Panc1 (cell line): Measurements from ENCODE around the gene CER1. TPM values are rescaled to one million over a fixed set of nuclear protein-coding genes. Genes with fewer than 3 reads are reported as not detected.

ENCODE experiments used
- ATAC-seq: fragments of 200-7000 bp; cut with Tn5 transposase; 2 replicates; pipeline ENCODE4 v1.9.1; 2020; ENCODE audit warnings: mild to moderate bottlenecking, moderate library complexity
- BruUV-seq: library from RNA; stranded (reverse); fragments of 400-500 nt; replicated peaks from 2 replicates; lab custom pipeline; 2021; lab: Mats Ljungman, UMichigan
- CTCF ChIA-PET: fragments of 300-600 bp; sonication (Branson Sonifier 250); formaldehyde crosslinking; loops from one replicate; lab custom pipeline; 2022; ENCODE audit warnings: antibody characterized with exemption; lab: Charles Lee
- POLR2A ChIA-PET: fragments of 300-600 bp; sonication (Branson Sonifier 250); formaldehyde crosslinking; loops from one replicate; lab custom pipeline; 2022; ENCODE audit warnings: antibody characterized with exemption; lab: Charles Lee
- DNase-seq: peaks from one replicate; pipeline ENCODE4 v3.0.0-alpha.2; 2010; ENCODE audit warnings: low read depth, low spot score
- H3K27ac ChIP-seq: 2 replicates; pipeline ENCODE4 v1.5.1; 2011; ENCODE audit warnings: mild to moderate bottlenecking, low read length, inconsistent platforms
- H3K27me3 ChIP-seq: fragments of 200-500 bp; sonication (Bioruptor generic); 2 replicates; pipeline ENCODE4 v1.6.0; 2014; ENCODE audit warnings: low read length, inconsistent platforms; ENCODE audit not compliant: control insufficient read depth, insufficient read depth
- H3K36me3 ChIP-seq: fragments of 200-500 bp; sonication (Bioruptor generic); 2 replicates; pipeline ENCODE4 v1.5.1; 2014; ENCODE audit warnings: inconsistent platforms, mild to moderate bottlenecking, low read length, moderate library complexity; ENCODE audit not compliant: control insufficient read depth, insufficient read depth
- H3K4me1 ChIP-seq: 2 replicates; pipeline ENCODE4 v1.5.1; 2011; ENCODE audit warnings: inconsistent platforms, mild to moderate bottlenecking, low read length, moderate library complexity; ENCODE audit not compliant: control insufficient read depth, insufficient read depth
- H3K4me3 ChIP-seq, 2 experiments: 2 replicates each; pipeline ENCODE4 v1.5.1; 2011 to 2012; ENCODE audit warnings: low read depth in 2 of 2, low read length in 2 of 2, mild to moderate bottlenecking in 2 of 2, inconsistent platforms in 1 of 2, moderate library complexity in 1 of 2
- H3K9me3 ChIP-seq: fragments of 200-500 bp; sonication (Bioruptor generic); 2 replicates; pipeline ENCODE4 v1.5.1; 2014; ENCODE audit warnings: low read depth, mild to moderate bottlenecking, inconsistent platforms, low read length, moderate library complexity; ENCODE audit not compliant: control insufficient read depth, insufficient read depth
- POLR2AphosphoS5 ChIP-seq: IDR thresholded peaks from 2 replicates; pipeline ENCODE4 v1.6.1; 2012; ENCODE audit warnings: mild to moderate bottlenecking, low read depth, low read length, moderate library complexity
- SIN3A ChIP-seq: IDR thresholded peaks from 2 replicates; pipeline ENCODE4 v1.6.1; 2012; ENCODE audit warnings: low read depth, mild to moderate bottlenecking, low read length, moderate library complexity, borderline replicate concordance; ENCODE audit not compliant: insufficient read depth
- TCF7L2 ChIP-seq: IDR thresholded peaks from 2 replicates; pipeline ENCODE4 v1.6.1; 2011; ENCODE audit warnings: mild to moderate bottlenecking, low read depth, low read length, inconsistent platforms
- in situ Hi-C: cut with HindIII; loops from 2 replicates; pipeline ENCODE4 v1.10.0; 2016; ENCODE audit warnings: low sequenced_read_pairs, low pct_unique_long_range_greater_than_20kb
- intact Hi-C: fragments of 100-400 bp; cut with micrococcal nuclease; formaldehyde crosslinking; loops from one replicate; pipeline ENCODE4 v1.10.0; 2022; ENCODE audit not compliant: unreplicated experiment
- total RNA-seq: library from RNA; stranded (reverse); gene quantifications from one replicate; pipeline ENCODE4 v1.2.1, GENCODE V29; 2021; ENCODE audit not compliant: unreplicated experiment
- TF ChIP-seq, protein P1 (sequence below): fragments of 450-650 bp; IDR thresholded peaks from 2 replicates; pipeline ENCODE4 v1.5.1; 2017; ENCODE audit warnings: mild to moderate bottlenecking
- TF ChIP-seq, protein P2 (sequence below), 2 experiments: IDR thresholded peaks; 2 replicates each; pipeline ENCODE4 v1.6.1; 2011 to 2012; ENCODE audit warnings: low read depth in 2 of 2, control low read depth in 1 of 2, low read length in 1 of 2, mild to moderate bottlenecking in 1 of 2, moderate library complexity in 1 of 2; ENCODE audit not compliant: insufficient read depth in 1 of 2

The CER1 gene
- total RNA-seq, 1 experiment from 2014 or later: not detected

DNA sequence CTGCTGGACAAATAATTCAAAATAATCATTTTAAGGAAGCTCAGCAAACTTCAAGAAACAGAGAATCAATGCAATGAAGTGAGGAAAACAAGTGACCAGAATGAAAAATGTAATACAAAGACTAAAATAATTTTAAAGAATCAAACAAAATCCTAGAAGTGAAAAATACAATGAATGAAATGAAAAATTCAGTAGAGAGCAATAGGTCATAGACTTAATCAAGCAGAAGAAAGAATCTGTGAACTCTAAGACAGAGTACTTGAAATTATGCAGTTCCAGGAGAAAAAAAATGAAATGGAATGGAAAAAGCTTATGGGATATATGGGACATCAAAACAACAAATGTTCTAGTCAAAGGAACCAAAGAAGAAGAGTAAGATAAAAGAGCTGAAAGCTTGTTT lies 17.5 kb downstream of the CER1 start:
- in situ Hi-C loops (no loop called here), intact Hi-C loops (no loop called here)
- ATAC-seq (no peak), DNase-seq (no peak)
- TF ChIP-seq, protein P1, sequence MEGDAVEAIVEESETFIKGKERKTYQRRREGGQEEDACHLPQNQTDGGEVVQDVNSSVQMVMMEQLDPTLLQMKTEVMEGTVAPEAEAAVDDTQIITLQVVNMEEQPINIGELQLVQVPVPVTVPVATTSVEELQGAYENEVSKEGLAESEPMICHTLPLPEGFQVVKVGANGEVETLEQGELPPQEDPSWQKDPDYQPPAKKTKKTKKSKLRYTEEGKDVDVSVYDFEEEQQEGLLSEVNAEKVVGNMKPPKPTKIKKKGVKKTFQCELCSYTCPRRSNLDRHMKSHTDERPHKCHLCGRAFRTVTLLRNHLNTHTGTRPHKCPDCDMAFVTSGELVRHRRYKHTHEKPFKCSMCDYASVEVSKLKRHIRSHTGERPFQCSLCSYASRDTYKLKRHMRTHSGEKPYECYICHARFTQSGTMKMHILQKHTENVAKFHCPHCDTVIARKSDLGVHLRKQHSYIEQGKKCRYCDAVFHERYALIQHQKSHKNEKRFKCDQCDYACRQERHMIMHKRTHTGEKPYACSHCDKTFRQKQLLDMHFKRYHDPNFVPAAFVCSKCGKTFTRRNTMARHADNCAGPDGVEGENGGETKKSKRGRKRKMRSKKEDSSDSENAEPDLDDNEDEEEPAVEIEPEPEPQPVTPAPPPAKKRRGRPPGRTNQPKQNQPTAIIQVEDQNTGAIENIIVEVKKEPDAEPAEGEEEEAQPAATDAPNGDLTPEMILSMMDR: no peak
- no peak for TF ChIP-seq TCF7L2
- TF ChIP-seq SIN3A: no peak
- TF ChIP-seq POLR2AphosphoS5: no peak
- TF ChIP-seq, protein P2, sequence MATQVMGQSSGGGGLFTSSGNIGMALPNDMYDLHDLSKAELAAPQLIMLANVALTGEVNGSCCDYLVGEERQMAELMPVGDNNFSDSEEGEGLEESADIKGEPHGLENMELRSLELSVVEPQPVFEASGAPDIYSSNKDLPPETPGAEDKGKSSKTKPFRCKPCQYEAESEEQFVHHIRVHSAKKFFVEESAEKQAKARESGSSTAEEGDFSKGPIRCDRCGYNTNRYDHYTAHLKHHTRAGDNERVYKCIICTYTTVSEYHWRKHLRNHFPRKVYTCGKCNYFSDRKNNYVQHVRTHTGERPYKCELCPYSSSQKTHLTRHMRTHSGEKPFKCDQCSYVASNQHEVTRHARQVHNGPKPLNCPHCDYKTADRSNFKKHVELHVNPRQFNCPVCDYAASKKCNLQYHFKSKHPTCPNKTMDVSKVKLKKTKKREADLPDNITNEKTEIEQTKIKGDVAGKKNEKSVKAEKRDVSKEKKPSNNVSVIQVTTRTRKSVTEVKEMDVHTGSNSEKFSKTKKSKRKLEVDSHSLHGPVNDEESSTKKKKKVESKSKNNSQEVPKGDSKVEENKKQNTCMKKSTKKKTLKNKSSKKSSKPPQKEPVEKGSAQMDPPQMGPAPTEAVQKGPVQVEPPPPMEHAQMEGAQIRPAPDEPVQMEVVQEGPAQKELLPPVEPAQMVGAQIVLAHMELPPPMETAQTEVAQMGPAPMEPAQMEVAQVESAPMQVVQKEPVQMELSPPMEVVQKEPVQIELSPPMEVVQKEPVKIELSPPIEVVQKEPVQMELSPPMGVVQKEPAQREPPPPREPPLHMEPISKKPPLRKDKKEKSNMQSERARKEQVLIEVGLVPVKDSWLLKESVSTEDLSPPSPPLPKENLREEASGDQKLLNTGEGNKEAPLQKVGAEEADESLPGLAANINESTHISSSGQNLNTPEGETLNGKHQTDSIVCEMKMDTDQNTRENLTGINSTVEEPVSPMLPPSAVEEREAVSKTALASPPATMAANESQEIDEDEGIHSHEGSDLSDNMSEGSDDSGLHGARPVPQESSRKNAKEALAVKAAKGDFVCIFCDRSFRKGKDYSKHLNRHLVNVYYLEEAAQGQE (IDR thresholded peaks at IDR 0.05; ENCODE audit: insufficient read depth in 1 of 2, low read depth in 2 of 2, low read length in 1 of 2): no peak
- no peaks in the 10 kb centered on the region for H3K4me1 ChIP-seq
- no peaks in the 10 kb centered on the region for H3K27me3 ChIP-seq
- no peak overlapping the region for H3K4me3 ChIP-seq
- ChIA-PET CTCF (no interaction called here), POLR2A (no interaction called here)
- no peak overlapping the region for H3K27ac ChIP-seq
- H3K9me3 ChIP-seq: no peaks in the 10 kb centered on the region
- no TSS peak for BruUV-seq
- H3K36me3 ChIP-seq: no peaks in the 10 kb centered on the region

DNA sequence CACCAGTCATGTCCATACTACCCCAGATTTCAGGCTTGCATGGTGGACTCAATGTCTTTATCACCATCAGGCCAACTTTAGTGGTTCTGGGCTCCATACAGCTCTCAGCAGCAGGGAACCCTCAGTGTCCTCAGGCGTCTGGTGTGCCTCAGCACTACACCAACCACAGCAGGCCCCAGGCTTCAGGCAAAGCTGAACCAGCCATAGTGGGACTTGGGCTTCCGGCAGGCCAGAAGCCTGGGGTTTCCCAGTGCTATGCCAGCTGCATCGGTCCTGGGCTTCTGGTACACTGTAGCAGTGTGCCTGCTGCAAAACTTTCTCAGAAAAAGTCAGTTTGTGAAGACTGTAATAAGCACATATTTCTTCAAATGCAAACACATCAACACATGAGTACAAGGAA lies 18.3 kb downstream of the CER1 start:
- Histone ChIP-seq H3K9me3 (no peaks in the 10 kb centered on the region), H3K4me1 (no peaks in the 10 kb centered on the region), H3K36me3 (no peaks in the 10 kb centered on the region), H3K27ac (no peak overlapping the region), H3K4me3 (no peak overlapping the region), H3K27me3 (no peaks in the 10 kb centered on the region)
- no peak for TF ChIP-seq TCF7L2
- TF ChIP-seq, protein P2 (IDR thresholded peaks at IDR 0.05; ENCODE audit: insufficient read depth in 1 of 2, low read depth in 2 of 2, low read length in 1 of 2): no peak
- TF ChIP-seq, protein P1: no peak
- TF ChIP-seq POLR2AphosphoS5: no peak
- no peak for TF ChIP-seq SIN3A
- ATAC-seq: no peak
- ChIA-PET CTCF (no interaction called here), POLR2A (no interaction called here)
- intact Hi-C loops (no loop called here), in situ Hi-C loops (no loop called here)
- BruUV-seq: no TSS peak
- DNase-seq: no peak
